Subcutaneous adipose tissue (tissue), 4 donors: ENCODE measurements around the gene RAD9A. TPM values are rescaled to one million over a fixed set of nuclear protein-coding genes. Genes with fewer than 3 reads are reported as not detected.

Source experiments
- total RNA-seq, 4 donors: library from RNA; depleted of rRNA; stranded (reverse); fragments of >200 nt; gene quantifications; one replicate each; pipeline ENCODE4 v1.1.0, GENCODE V29; 2016
- TF ChIP-seq, protein P1 (sequence below): fragments of 450-650 bp; IDR thresholded peaks from one replicate; pipeline ENCODE4 v1.5.1; 2016; ENCODE audit warnings: low read depth, mild to moderate bottlenecking, control low read depth, antibody characterized with exemption, moderate library complexity

RAD9A gene
- total RNA-seq, 4 donors from 2014 or later: 5.2 to 11.7 (median 7.8) TPM

DNA sequence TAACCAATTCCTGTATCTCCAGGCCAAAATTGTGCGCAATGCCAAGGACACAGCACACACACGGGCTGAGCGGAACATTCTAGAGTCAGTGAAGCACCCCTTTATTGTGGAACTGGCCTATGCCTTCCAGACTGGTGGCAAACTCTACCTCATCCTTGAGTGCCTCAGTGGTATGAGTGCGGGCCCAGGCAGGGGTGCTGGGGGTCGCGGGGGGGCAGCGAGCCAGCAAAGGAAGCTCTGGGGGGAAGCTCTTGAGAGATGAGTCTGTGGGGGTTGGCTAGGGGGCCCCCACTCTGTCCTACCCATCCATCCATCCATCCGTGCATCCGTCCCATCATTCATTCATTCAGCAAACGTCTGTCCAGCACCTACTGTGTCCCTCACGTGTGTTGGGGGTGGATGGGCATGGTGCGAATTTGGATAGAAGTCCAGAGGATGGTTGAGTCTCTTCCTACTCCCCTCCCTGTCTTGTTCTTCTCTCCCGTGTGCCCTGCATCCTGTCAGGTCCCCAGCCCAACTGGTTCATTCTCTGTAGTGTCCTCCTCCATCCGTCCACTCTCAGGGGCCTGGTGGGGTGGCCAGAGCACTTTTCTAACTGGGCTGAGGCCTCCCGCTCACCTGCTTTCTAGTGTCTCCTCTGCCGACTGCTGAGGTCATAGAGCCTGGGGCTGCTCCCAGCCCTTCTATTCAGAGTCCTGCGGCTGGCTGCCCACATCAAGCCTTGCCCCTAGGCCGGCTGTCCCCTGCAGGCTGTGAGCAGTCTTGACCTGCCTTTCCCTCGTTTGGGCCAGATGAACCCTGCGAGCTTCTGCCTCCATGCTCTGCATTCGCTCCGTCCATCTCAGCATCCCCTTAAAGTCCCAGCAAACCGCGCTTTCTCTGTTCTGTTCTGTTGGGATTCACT, 39.8 kb downstream of the RAD9A start:
- TF ChIP-seq, protein P1, sequence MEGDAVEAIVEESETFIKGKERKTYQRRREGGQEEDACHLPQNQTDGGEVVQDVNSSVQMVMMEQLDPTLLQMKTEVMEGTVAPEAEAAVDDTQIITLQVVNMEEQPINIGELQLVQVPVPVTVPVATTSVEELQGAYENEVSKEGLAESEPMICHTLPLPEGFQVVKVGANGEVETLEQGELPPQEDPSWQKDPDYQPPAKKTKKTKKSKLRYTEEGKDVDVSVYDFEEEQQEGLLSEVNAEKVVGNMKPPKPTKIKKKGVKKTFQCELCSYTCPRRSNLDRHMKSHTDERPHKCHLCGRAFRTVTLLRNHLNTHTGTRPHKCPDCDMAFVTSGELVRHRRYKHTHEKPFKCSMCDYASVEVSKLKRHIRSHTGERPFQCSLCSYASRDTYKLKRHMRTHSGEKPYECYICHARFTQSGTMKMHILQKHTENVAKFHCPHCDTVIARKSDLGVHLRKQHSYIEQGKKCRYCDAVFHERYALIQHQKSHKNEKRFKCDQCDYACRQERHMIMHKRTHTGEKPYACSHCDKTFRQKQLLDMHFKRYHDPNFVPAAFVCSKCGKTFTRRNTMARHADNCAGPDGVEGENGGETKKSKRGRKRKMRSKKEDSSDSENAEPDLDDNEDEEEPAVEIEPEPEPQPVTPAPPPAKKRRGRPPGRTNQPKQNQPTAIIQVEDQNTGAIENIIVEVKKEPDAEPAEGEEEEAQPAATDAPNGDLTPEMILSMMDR: no peak

DNA sequence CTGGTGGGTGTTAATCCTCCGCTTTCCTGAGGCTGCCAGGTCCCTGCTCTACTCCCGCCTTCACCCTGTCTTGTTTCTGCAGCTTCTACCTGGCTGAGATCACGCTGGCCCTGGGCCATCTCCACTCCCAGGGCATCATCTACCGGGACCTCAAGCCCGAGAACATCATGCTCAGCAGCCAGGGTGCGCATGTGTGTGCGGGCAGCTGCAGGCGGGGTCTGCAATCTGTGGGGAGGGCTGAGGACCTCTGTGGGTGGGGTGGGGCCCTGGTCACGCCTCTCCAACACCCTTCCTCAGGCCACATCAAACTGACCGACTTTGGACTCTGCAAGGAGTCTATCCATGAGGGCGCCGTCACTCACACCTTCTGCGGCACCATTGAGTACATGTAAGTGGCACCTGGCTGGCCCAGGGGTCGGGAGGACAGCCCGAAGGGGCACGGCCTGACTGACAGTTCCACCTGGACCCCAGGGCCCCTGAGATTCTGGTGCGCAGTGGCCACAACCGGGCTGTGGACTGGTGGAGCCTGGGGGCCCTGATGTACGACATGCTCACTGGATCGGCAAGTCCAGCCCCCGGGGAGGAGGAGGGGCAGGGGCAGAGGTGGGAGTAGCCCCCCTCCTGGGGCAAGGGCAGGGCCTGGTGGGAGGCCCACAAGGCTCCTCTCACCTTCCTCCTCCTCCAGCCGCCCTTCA, 41.0 kb downstream of the RAD9A start:
- TF ChIP-seq, protein P1: no peak

DNA sequence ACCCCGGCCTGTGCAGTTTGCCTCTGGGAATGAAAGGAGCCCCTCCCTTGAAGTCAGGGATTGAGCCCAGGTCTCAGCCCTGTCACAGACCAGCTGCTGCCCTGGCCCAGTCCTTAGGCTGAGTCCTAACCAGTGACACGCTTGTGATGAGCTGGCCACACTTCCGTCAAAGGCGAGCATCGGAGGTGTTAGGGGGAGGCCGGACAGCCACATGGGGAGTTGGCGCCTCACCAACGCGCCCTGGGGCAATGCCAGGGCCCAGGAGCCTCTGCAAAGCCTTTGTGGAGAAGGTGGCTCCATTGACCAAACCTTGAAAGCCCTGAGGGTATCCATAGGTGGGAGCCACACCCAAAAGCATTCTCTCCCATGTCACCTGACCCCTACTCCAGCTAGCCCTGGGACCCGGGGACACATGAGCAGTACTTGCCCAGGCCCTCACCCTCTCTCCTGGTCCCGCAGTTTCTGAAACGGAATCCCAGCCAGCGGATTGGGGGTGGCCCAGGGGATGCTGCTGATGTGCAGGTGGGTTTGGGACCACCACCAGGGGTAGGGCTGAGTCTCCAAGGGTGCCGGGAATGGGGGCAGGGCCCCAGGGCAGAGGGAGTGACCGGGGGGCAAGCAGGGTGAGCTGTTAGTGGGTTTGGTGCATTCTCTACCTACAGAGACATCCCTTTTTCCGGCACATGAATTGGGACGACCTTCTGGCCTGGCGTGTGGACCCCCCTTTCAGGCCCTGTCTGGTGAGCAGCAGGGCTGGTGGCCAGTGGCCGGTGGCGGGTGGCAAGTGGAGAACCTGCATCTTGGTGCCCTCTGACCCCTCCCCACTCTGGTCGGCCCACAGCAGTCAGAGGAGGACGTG, 42.0 kb downstream of the RAD9A start:
- TF ChIP-seq, protein P1: no peak

DNA sequence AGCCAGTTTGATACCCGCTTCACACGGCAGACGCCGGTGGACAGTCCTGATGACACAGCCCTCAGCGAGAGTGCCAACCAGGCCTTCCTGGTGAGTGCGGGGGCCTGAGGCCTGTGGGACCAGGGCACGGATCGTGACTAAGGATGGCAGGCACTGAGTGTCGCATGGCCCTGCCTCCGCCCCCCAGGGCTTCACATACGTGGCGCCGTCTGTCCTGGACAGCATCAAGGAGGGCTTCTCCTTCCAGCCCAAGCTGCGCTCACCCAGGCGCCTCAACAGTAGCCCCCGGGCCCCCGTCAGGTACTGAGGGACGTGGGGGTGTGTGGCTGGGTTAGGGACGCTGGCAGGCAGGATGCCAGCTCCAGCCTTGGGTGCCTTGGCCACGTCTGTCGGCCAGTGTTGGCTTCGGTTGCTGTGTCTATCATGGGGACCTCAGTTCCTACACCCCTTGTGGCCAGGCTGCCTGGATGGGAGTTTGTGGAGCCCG, 42.7 kb downstream of the RAD9A start:
- TF ChIP-seq, protein P1: no peak

DNA sequence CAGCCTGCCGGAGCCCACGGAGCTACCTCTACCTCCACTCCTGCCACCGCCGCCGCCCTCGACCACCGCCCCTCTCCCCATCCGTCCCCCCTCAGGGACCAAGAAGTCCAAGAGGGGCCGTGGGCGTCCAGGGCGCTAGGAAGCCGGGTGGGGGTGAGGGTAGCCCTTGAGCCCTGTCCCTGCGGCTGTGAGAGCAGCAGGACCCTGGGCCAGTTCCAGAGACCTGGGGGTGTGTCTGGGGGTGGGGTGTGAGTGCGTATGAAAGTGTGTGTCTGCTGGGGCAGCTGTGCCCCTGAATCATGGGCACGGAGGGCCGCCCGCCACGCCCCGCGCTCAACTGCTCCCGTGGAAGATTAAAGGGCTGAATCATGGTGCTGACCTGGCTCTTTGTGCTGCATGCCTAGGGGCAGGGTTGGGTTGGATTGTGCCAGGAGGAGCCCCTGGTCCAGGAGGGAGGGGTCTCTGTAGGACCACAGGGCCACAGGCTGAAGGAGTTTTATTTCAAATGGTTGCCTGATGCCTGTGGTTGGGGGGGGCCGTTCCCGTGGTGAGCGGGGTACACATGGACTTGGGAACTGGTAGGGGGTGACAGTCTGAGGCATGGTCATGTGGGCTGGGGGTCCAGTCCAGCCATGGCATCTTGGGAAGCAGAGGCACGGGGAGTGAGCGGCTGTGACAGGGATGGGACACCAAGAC, 43.4 kb downstream of the RAD9A start:
- TF ChIP-seq, protein P1: no peak

DNA sequence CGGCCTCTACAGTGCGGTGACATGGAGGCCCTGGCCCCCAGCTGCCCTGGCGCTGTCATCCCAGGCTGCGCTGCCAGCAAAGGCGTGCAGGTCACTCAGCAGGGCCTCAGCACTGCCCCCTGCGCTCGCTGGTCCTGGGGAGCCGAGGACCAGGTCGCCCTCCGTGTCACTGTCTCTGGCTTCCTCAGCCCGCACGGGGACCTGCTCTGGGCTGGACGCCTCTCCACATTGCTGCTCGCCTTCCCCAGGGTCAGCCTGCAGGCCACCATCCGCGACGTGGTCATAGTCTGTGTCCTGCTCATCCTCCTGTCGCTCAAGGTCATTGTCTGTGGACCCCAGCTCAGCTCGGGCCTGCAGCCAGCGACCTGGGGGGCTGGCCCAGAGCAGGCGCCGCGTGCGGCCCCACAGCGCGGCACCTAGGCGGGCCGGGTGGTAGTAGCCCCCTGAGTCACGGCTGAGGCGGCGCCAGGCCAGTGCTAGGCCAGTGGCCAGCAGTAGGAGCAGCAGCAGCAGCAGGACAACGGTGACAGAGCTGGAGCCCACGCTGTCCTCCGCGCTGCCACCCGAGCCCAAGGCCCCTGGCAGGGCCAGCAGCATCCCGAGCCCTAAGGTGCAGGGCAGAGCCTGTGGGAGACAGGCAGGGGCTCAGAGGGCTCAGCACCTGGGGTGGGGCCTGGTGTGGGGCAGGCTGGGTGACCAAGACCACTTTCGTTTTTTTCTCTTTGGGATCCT, 44.1 kb downstream of the RAD9A start:
- TF ChIP-seq, protein P1: no peak
